LNCaP clone FGC (cell line): ENCODE measurements around the gene RILP.

ENCODE experiments used
- DNase-seq: peaks from one replicate; pipeline ENCODE4 v3.0.0-alpha.2; 2011; ENCODE audit warnings: low read depth
- H3K4me3 ChIP-seq: 2 replicates; pipeline ENCODE4 v1.5.1; 2011; ENCODE audit warnings: mild to moderate bottlenecking, low read depth, low read length, control low read depth
- TF ChIP-seq, protein P1 (sequence below): IDR thresholded peaks from 2 replicates; pipeline ENCODE4 v1.5.1; 2012; ENCODE audit warnings: mild to moderate bottlenecking; ENCODE audit not compliant: control insufficient read depth, insufficient read depth; ENCODE audit errors: extremely low read depth

Gene RILP

GRCh38 chr17:1620486-1620885, 29.2 kb downstream of the RILP start:
- TF ChIP-seq, protein P1, sequence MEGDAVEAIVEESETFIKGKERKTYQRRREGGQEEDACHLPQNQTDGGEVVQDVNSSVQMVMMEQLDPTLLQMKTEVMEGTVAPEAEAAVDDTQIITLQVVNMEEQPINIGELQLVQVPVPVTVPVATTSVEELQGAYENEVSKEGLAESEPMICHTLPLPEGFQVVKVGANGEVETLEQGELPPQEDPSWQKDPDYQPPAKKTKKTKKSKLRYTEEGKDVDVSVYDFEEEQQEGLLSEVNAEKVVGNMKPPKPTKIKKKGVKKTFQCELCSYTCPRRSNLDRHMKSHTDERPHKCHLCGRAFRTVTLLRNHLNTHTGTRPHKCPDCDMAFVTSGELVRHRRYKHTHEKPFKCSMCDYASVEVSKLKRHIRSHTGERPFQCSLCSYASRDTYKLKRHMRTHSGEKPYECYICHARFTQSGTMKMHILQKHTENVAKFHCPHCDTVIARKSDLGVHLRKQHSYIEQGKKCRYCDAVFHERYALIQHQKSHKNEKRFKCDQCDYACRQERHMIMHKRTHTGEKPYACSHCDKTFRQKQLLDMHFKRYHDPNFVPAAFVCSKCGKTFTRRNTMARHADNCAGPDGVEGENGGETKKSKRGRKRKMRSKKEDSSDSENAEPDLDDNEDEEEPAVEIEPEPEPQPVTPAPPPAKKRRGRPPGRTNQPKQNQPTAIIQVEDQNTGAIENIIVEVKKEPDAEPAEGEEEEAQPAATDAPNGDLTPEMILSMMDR = no peak
- no peak for DNase-seq

GRCh38 chr17:1617620-1618174, 32.0 kb downstream of the RILP start:
- H3K4me3 ChIP-seq = no peak overlapping the region
- TF ChIP-seq, protein P1 = no peak
- no peak for DNase-seq

More at GRCh38 chr17:1620486-1620885, 29.2 kb downstream of the RILP start:
- H3K4me3 ChIP-seq = no peak overlapping the region

- TF ChIP-seq, protein P1 = no peak
- DNase-seq = no peak
- H3K4me3 ChIP-seq = no peak overlapping the region
Observed at GRCh38 chr17:1616101-1616500, 33.6 kb downstream of the RILP start.

GRCh38 chr17:1612400-1612799, 37.3 kb downstream of the RILP start:
- H3K4me3 ChIP-seq = no peak overlapping the region
- TF ChIP-seq, protein P1 = no peak
- DNase-seq = no peak

DNA sequence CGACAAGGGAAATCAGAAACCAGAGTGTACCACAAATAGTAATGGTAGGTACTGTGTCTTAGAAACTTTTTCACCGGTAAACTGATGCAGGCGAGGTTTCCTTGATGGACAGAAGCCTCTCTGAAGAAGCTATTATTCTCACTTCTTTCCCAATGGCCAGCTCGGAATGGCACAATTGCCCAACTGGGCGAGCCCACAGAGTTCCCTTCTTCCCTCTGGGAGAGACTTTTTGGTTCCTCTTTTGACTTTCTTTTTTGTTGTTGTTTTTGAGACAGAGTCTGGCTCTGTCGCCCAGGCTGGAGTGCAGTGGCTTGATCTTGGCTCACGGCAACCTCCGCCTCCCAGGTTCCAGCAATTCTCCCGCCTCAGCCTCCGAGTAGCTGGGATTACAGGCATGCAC, 38.0 kb downstream of the RILP start:
- TF ChIP-seq, protein P1 = no peak
- H3K4me3 ChIP-seq = no peak overlapping the region
- DNase-seq = no peak

DNA sequence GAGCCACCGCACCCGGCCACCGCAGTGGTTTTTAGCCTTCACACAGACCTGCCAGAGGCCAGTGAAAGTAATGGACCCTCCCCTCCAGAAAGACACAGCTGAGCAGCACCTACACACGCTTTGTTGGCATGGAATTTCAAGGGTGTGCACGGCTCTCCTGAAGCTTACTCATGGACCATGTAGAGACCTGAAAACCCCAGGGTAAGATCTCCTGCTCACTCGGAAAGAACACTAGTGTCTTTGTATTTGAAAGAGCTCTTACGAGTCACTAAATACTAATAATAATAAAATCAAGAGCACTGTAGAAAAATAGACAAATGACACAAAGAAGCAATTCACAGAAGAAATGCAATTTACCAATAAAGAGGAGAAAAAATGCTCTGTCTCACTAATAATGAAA, 41.0 kb downstream of the RILP start:
- H3K4me3 ChIP-seq = no peak overlapping the region
- TF ChIP-seq, protein P1 = no peak
- no peak for DNase-seq

- no peak for DNase-seq
- H3K4me3 ChIP-seq = no peak overlapping the region
- TF ChIP-seq, protein P1 = no peak
Observed at GRCh38 chr17:1607971-1608320, 41.7 kb downstream of the RILP start.
